Heart right ventricle (tissue), 16 donors: ENCODE results near the gene DDX1. TPM values are rescaled to one million over a fixed set of nuclear protein-coding genes. Genes with fewer than 3 reads are reported as not detected.

Experiments used
- ATAC-seq, 8 donors: fragments of 200-7000 bp; cut with Tn5 transposase; one replicate each; pipeline ENCODE4 v1.9.1; 2020; ENCODE audit warnings: mild to moderate bottlenecking in 8 of 8, moderate library complexity in 8 of 8, moderate number of reproducible peaks in 1 of 8
- DNase-seq, 2 donors: peaks; one replicate each; pipeline ENCODE4 v3.0.0-alpha.2; 2020
- H3K27ac ChIP-seq, 10 donors: fragments of 200-600 bp; sonication (generic) in 2 of 10; one replicate each; pipeline versions ENCODE4 v1.5.0 to v1.8.0; 2020 to 2022; ENCODE audit warnings: mild to moderate bottlenecking in 3 of 10
- H3K27me3 ChIP-seq, 7 donors: fragments of 200-600 bp; one replicate each; pipeline ENCODE4 v1.8.0; 2021 to 2022; ENCODE audit warnings: mild to moderate bottlenecking in 2 of 7
- H3K36me3 ChIP-seq, 9 donors: fragments of 200-600 bp; sonication (generic) in 1 of 9; one replicate each; pipeline versions ENCODE4 v1.5.0 to v1.8.0; 2020 to 2022; ENCODE audit warnings: mild to moderate bottlenecking in 2 of 9
- H3K4me1 ChIP-seq, 9 donors: fragments of 200-600 bp; sonication (generic) in 1 of 9; one replicate each; pipeline versions ENCODE4 v1.5.0 to v1.8.0; 2020 to 2022; ENCODE audit warnings: mild to moderate bottlenecking in 4 of 9
- H3K4me3 ChIP-seq, 10 donors: fragments of 200-600 bp; sonication (generic) in 2 of 10; one replicate each; pipeline versions ENCODE4 v1.5.0 to v1.8.0; 2020 to 2022; ENCODE audit warnings: mild to moderate bottlenecking in 7 of 10, moderate library complexity in 2 of 10
- H3K9me3 ChIP-seq, 11 donors: fragments of 200-600 bp in 10 of 11; sonication (generic) in 2 of 11; one replicate each; pipeline versions ENCODE4 v1.5.0 to v1.8.0; 2013 to 2022; ENCODE audit warnings: mild to moderate bottlenecking in 2 of 11, control low read depth in 1 of 11, moderate library complexity in 1 of 11
- WGBS, 2 donors: extraction: QIAGEN DNeasy Blood & Tissue Kit; methylation state at CpG; one replicate each; pipeline ENCODE4 v1.1.7; 2013; ENCODE audit warnings: inconsistent platforms in 1 of 2; 5-methylcytosine and 5-hydroxymethylcytosine counted together
- intact Hi-C, 10 donors: fragments of 100-400 bp; cut with DNase I; formaldehyde crosslinking; loops; one replicate each; pipeline versions ENCODE4 v1.11.1 to v1.14.2; 2022
- polyA plus RNA-seq, 2 donors: library from polyadenylated mRNA; stranded (reverse); fragments of 200-250 nt; gene quantifications; one replicate each; pipeline ENCODE4 v1.2.3, GENCODE V29; 2013
- total RNA-seq, 10 donors: library from RNA; stranded (reverse); fragmentation: NEBNext Ultra II Directional in 3 of 10; extraction: Animal tissue kit (Norgen Biotek cat#: 25700) in 3 of 10; gene quantifications; one replicate each; pipeline versions ENCODE4 v1.2.1 to v1.2.4, GENCODE V29; 2021 to 2023
- TF ChIP-seq, protein P1 (sequence below), 9 donors: fragments of 200-600 bp; sonication (generic) in 2 of 9; IDR thresholded peaks; one replicate each; pipeline versions ENCODE4 v1.5.0 to v1.8.0; 2021 to 2022; ENCODE audit warnings: antibody characterized with exemption in 9 of 9, mild to moderate bottlenecking in 5 of 9, moderate library complexity in 1 of 9
- donor health status: Arrhythmogenic right ventricular cardiomyopathy.
- donor health status: ischemic (EF 13 %, LVEDD 7.1; RV severe dilation, severe dysfunction).
- donor health status: healthy with polysubstance abuse.
- donor health status: DM: no; HTN: yes; CAD: no.
- donor health status: DM: no; HTN: no; CAD: no.
- donor health status: ischemic (EF 25% LVEDD 6.9; RV normal size, moderate dysfunction).
- donor health status: ischemic (EF 25% LVEDD 5.7; RV mildly dilated, moderate dysfunction).
- donor health status: healthy.
- donor health status: DM: yes; HTN: yes; CAD: no.
- donor health status: Ischemic cardiomyopathy.
- donor health status: ischemic (EF 35%, LVEDD 5.7; RV mildly dilated, moderate dysfunction).
- donor health status: nonischemic (EF 11% LVEDD 7.7; RV severe dilation, severe dysfunction).
- donor health status: DM: yes; HTN: yes; CAD: no.
- donor health status: PGD.
- donor health status: ischemic (EF 29% LVEDD 5.4; RV normal size, mild dysfunction).
- donor health status: nonischemic (EF 23%, LVEDD 6.1; RV moderate dilation, normal function).

Gene DDX1
- total and polyA plus RNA-seq, 12 donors: 80.1 to 183 (median 157) TPM

GRCh38 chr2:15666861-15667808 is 75.5 kb downstream of the DDX1 start:
- TF ChIP-seq, protein P1, sequence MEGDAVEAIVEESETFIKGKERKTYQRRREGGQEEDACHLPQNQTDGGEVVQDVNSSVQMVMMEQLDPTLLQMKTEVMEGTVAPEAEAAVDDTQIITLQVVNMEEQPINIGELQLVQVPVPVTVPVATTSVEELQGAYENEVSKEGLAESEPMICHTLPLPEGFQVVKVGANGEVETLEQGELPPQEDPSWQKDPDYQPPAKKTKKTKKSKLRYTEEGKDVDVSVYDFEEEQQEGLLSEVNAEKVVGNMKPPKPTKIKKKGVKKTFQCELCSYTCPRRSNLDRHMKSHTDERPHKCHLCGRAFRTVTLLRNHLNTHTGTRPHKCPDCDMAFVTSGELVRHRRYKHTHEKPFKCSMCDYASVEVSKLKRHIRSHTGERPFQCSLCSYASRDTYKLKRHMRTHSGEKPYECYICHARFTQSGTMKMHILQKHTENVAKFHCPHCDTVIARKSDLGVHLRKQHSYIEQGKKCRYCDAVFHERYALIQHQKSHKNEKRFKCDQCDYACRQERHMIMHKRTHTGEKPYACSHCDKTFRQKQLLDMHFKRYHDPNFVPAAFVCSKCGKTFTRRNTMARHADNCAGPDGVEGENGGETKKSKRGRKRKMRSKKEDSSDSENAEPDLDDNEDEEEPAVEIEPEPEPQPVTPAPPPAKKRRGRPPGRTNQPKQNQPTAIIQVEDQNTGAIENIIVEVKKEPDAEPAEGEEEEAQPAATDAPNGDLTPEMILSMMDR (IDR thresholded peaks at IDR 0.05): no peak
- H3K9me3 ChIP-seq: no peaks in the 10 kb centered on the region
- WGBS, 2 donors: 72 to 73% methylated on average over 16 of the region's 16 CpGs
- H3K27ac ChIP-seq: peak overlapping the region in 1 of 10 donors; percentile 3
- DNase-seq: no peak
- H3K4me1 ChIP-seq: peaks cover 0 to 27% (median 0%) of the 10 kb centered on the region in 9 donors
- H3K4me3 ChIP-seq: no peak overlapping the region
- H3K36me3 ChIP-seq: no peaks in the 10 kb centered on the region
- intact Hi-C loops: no loop called here
- H3K27me3 ChIP-seq: peaks cover 0 to 13% (median 0%) of the 10 kb centered on the region in 7 donors
- peak in 1 of 8 donors; percentile 30 for ATAC-seq

DNA sequence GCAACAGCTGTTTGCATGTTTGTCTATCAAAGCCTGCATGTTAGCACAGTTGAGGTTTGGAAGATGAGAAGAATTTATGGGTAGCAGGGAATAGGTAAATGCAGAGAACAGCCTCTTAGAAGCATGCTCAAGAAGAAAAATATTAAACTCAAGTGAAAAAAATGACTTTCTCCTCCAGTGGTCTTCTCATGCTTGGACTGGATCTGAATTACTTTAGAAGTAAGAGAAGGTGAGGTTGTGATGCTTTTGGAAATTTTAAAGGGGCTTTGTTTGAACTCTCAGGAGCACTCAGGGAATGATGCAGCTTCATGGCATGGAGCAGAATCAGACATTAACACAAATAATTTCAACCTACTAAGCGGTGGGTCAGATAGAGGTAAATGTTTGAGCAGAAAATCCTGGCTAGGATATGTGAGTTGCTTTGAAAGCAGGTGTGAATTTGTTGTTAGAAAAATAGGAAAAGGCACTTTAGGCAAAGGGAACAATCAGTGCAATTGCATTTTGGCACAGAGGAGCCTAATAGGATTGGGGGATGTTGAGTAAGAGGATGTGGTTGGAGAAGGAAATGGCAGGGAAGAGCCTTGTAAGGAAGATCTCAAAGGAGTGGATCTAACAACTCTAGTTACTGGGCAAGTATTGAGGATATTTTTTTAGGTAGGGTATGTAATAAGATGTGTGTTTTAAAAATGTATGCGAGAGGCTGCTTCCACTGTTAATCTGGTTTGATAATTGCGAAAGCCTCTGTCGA is 76.3 kb downstream of the DDX1 start:
- no peaks in the 10 kb centered on the region for H3K9me3 ChIP-seq
- intact Hi-C loops: no loop called here
- peaks cover 0 to 27% (median 0%) of the 10 kb centered on the region in 9 donors for H3K4me1 ChIP-seq
- DNase-seq: no peak
- peak in 1 of 8 donors; percentile 20 for ATAC-seq
- H3K36me3 ChIP-seq: no peaks in the 10 kb centered on the region
- H3K27me3 ChIP-seq: peaks cover 0 to 13% (median 0%) of the 10 kb centered on the region in 7 donors
- no peak overlapping the region for H3K4me3 ChIP-seq
- WGBS, 2 donors: 74 to 75% methylated on average over 4 of the region's 4 CpGs
- TF ChIP-seq, protein P1 (IDR thresholded peaks at IDR 0.05): no peak
- H3K27ac ChIP-seq: peak overlapping the region in 2 of 10 donors; percentile 53 to 76

DNA sequence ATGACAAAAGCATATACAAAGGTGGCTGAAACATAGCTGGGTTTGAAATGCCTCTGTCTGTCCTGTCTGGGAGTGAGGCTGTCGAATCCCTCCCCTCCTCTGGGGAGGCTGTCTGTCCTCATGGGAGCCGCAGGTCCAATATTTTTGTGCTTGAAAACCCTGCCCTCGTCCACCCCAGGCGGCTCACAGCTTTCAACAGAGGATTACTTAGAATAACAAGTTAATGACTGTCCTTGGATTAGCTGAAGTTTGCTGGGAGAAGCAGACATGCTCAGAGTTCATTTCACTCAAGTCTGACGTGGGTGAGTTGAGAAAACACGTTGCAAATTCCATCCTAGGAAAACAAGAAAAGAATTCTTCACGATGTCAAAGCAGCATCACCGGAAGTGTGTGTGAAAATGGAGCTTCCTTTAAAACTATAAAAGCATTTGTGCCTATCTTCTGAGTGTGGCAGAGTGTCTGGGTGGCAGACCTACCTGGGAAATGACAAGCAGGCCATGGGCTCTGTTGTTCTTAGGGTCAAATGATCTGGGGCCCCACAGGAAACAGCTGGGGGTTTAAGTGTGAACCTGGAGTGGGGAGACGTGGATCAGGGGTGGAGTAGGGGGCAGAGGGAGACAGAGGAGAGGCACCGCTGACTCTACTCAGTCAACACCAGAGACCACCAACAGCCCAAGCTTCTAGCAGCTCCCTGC is 77.1 kb downstream of the DDX1 start:
- WGBS, 2 donors: 52 to 59% methylated on average over 10 of the region's 10 CpGs
- TF ChIP-seq, protein P1 (IDR thresholded peaks at IDR 0.05): no peak
- ATAC-seq (no peak), DNase-seq (no peak)
- intact Hi-C loops: no loop called here
- no peak overlapping the region for H3K4me3 ChIP-seq
- peak overlapping the region in 2 of 10 donors; percentile 53 to 76 for H3K27ac ChIP-seq
- no peaks in the 10 kb centered on the region for H3K36me3 ChIP-seq
- no peaks in the 10 kb centered on the region for H3K9me3 ChIP-seq
- H3K27me3 ChIP-seq: peaks cover 0 to 13% (median 0%) of the 10 kb centered on the region in 7 donors
- H3K4me1 ChIP-seq: peaks cover 0 to 27% (median 0%) of the 10 kb centered on the region in 9 donors
